ENCODE results near the gene TPRX2.
"Not testable (repeated sequence)": the region's sequence is repeated elsewhere in the genome, so short reads cannot be mapped to it uniquely, and the experiment has no call there.

TPRX2 gene

GRCh38 chr19:47858646-47859285 is at the start of gene TPRX2:
Gene TPRX2, plus strand, starts transcription at chr19:47859235. Its CDS starts 12 bp downstream, at chr19:47859247.
- DNase-seq (ENCODE audit: low read depth), result not testable (repeated sequence)

DNA sequence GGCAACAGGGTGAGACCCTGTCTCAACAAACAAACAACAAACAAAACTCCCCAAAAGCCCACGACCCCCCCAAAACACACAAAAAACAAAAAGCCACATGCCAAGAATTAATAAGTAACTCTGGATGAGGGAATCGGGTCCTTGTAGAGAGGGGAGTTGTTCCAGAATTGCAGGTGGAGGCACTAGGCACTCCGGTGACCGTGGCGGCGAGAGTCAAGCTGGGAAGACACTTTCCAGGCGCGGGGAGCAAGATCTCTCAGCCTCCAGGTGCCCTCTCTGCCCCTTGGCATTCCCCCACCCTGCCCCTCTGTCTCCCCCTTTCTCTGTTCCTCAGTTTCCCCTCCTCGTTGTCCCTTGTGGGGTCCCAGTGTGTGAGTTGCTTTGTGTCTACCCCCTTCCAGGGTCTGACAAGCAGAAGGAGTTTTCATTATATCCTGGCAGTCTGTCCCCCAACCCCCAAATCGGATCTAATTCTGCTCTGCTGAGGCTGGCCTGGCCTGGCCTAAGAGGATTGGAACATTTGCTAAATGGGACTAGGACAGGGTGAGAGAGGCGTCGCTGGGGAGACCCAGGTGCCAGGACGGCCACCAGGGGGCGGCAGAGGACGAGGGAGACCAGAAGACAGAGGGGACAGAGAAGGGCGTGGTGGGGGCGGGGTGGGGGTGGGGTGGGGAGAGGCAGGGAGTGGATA is 45.6 kb upstream of the TPRX2 start:
- peak; percentile 34 for DNase-seq (ENCODE audit: low read depth)

GRCh38 chr19:47813995-47814328 is 45.1 kb upstream of the TPRX2 start:
- no peak for DNase-seq (ENCODE audit: low read depth)

DNA sequence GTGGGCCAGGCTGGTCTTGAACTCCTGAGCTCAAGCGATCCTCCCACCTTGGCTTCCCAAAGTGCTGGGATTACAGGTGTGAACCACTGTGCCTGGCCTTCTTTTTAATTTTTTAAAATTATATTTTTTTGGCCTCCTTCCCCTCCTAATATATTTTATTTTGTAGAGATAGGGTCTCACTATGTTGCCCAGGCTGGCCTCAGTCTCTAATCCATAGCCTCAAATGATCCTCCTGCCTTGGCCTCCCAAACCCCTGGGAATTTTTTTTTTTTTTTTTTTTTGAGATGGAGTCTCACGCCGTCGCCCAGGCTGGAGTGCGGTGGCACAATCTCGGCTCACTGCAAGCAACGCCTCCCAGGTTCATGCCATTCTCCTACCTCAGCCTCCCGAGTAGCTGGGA is 42.8 kb upstream of the TPRX2 start:
- not testable (repeated sequence) for DNase-seq (ENCODE audit: low read depth)

GRCh38 chr19:47818221-47818620 is 40.8 kb upstream of the TPRX2 start:
- DNase-seq (ENCODE audit: low read depth), result not testable (repeated sequence)

DNA sequence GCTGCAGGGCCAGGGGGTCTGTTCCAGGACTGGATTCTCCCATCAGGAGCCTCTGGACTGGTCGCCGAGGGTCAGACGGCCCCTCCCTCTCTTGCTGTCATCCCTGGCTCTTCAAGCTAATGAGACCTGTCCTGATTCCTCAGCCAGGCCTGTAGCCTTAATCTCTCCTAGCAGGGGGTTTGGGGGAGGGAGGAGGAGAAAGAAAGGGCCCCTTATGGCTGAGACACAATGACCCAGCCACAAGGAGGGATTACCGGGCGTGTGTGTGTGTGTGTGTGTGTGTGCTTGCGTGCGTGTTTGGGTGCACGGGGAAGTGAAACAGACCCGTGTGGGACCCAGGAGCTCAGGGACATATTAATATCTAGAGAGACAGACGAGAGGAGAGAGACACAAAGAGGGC is 39.2 kb upstream of the TPRX2 start:
- DNase-seq (ENCODE audit: low read depth), result no peak

GRCh38 chr19:47820410-47820809 is 38.6 kb upstream of the TPRX2 start:
- DNase-seq (ENCODE audit: low read depth), result no peak

GRCh38 chr19:47821460-47822020 is 37.5 kb upstream of the TPRX2 start, which contains the start of gene CRX:
Gene CRX, plus strand, starts transcription at chr19:47821937. Its CDS starts 12,507 bp downstream, at chr19:47834444.
- DNase-seq (ENCODE audit: low read depth), result no peak

DNA sequence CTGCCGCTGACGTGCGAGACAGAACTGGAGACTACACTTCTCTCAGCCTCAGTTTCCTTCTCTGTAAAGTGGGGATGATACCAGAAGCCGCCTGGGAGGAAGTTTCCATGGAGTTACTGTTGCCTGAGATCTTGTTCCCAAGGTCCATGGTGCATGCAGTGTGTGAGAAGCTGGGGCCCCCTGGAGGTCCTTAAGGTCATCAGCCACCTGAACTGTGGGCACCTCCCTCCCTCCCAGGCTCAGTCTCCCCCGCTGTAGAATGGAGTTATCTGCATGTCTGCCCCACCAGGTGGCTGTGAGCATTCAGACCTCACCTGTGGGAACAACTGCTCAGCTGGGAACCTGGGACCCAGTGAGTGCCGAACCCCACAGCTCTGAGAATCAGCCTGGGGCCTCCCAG is 34.6 kb upstream of the TPRX2 start:
- DNase-seq (ENCODE audit: low read depth), result no peak

GRCh38 chr19:47826800-47827199 is 32.2 kb upstream of the TPRX2 start:
- DNase-seq (ENCODE audit: low read depth), result no peak

DNA sequence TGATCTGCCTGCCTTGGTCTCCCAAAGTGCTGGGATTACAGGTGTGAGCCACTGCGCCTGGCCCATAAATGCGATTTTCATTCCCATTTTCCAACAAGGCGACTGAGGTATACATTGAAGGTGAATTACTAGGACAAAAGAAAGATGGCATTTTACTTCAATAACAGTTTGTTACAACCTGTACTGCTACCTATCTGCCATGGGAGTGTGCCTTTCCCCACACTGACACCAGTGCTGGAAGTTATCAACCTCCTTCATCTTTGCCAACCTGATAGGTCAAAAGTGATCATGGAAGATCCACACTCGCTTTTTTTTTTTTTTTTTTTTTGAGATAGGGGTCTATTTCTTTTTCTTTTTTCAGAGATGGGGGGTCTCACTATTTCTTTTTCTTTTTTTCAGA is 26.3 kb upstream of the TPRX2 start:
- no peak for DNase-seq (ENCODE audit: low read depth)

DNA sequence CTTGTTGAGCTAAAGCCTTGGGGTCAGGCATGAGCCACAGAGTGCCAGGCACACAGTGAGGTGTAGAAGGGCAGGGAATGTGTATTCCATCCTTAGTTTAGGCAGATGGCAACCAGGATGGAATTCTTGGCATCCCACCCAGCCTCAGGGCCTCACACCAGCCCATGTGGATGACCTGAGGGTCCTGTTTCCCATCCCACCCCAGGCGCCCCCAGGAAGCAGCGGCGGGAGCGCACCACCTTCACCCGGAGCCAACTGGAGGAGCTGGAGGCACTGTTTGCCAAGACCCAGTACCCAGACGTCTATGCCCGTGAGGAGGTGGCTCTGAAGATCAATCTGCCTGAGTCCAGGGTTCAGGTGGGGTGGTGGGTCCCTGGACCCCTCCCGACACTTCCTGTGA is 23.0 kb upstream of the TPRX2 start:
- DNase-seq (ENCODE audit: low read depth), result no peak

- no peak for DNase-seq (ENCODE audit: low read depth)
Measured at GRCh38 chr19:47839411-47839810, 19.6 kb upstream of the TPRX2 start.

DNA sequence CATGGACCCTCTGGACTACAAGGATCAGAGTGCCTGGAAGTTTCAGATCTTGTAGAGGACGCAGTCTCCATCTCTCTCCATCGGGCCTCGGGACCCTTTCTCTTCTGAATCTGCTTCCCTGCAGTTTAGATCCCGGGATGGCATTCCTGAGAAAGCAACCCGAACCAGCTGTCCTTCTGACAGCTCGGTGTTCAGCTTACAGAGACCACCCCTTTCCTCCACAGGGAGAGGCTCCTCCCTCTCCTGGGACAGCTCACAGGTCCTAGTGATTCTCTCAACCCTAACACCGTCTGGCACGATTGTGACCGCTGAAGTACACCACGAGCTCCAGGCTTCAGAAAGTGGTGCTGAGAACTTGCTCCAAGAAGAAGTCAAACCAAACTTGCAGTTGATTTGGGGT is 19.1 kb upstream of the TPRX2 start:
- DNase-seq (ENCODE audit: low read depth), result peak; percentile 13

DNA sequence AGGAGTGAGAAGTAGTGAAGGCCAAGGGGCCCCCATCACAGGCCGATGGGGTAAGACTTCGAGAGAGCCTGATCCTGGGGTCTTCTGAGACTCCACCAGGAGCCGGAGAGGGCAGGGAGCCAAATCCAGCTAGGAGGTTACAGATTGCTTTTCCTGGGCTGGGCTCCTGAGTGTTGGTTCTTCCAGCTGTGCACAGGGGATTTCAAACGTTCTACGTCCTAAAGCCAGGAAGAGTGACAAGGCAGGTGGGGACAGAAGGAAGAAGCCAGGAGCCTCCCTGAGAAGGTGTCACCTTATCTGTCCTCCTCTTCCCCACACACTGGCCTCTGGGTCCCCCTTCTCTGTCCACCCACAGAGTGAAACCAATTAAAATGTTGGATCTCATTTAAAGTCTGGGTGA is 16.1 kb upstream of the TPRX2 start:
- no peak for DNase-seq (ENCODE audit: low read depth)

DNA sequence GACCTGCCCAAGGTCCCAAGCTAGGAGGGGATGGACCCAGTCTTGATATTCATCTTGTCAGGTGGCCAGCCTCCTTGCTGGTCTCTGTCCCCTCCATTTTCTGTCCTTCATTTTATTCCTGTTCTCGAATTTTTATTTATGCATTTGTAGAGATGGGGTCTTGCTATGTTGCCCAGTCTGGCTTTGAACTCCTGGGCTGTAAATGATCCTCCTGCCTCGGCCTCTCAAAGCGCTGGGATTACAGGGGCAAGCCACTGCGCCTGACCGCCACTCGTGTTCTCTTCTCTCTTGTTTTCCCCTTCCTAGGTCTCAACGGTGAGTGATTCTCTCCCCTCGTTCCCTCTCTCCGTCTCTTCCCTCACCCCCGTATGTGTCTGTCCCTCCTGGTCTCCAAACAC is 10.6 kb upstream of the TPRX2 start:
- no peak for DNase-seq (ENCODE audit: low read depth)

- peak; percentile 41 for DNase-seq (ENCODE audit: low read depth)
Measured at GRCh38 chr19:47848823-47849473, 10.1 kb upstream of the TPRX2 start.

DNA sequence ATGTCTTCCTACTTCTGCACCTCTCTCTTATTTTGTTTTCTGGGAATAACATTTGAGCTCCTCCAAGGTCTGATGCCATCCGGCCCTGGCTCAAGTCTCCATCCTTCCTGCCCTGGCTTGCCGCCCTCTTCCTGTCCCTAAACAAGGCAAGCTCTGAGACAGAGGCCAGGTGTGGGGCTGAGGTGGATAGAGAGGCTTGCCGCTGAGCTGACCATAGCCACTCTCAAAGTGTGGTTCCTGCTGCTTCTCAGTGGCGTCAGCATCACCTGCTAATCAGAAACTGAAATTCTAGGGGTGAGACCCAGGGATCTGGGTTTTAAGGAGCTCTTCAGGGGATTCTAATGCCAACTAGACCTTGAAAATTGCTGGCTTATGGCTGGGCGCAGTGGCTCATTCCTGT is 6.0 kb upstream of the TPRX2 start:
- DNase-seq (ENCODE audit: low read depth), result no peak

- DNase-seq (ENCODE audit: low read depth), result no peak
Measured at GRCh38 chr19:47854459-47854858, 4.6 kb upstream of the TPRX2 start.

- DNase-seq (ENCODE audit: low read depth), result peak; percentile 54
Measured at GRCh38 chr19:47858231-47858630, 804 bp upstream of the TPRX2 start.

GRCh38 chr19:47859838-47860237 is 803 bp downstream of the TPRX2 start:
- not testable (repeated sequence) for DNase-seq (ENCODE audit: low read depth)

- no peak for DNase-seq (ENCODE audit: low read depth)
Measured at GRCh38 chr19:47860602-47861297, 1.7 kb downstream of the TPRX2 start.
